Stomach (tissue), 9 donors: Measurements from ENCODE around the gene TP53RK. TPM values are rescaled to one million over a fixed set of nuclear protein-coding genes. Genes with fewer than 3 reads are reported as not detected.
A peak's percentile ranks its signal among the peaks of the same experiment; 100 is the strongest.

Source experiments
- DNase-seq, 2 donors: peaks; one replicate each; pipeline versions ENCODE4 v3.0.0 to v3.0.0-alpha.2; 2013 to 2019
- H3K27ac ChIP-seq, 5 donors: fragments of 200-600 bp in 4 of 5; sonication (generic) in 4 of 5; one replicate each; pipeline ENCODE4 v1.5.1; 2013 to 2019; ENCODE audit warnings: mild to moderate bottlenecking in 1 of 5, moderate library complexity in 1 of 5
- H3K27me3 ChIP-seq, 3 donors: fragments of 200-600 bp; sonication (generic); one replicate each; pipeline ENCODE4 v1.5.1; 2017 to 2019; ENCODE audit warnings: mixed run types in 1 of 3
- H3K36me3 ChIP-seq, 4 donors: fragments of 200-600 bp; sonication (generic); 1 replicate in 3 of 4; 2 replicates in 1 of 4; pipeline ENCODE4 v1.5.1; 2016 to 2019
- H3K4me1 ChIP-seq, 4 donors: fragments of 200-600 bp; sonication (generic); one replicate each; pipeline ENCODE4 v1.5.1; 2016 to 2019
- H3K4me3 ChIP-seq, 4 donors: fragments of 200-600 bp; sonication (generic) in 3 of 4; one replicate each; pipeline ENCODE4 v1.5.1; 2016 to 2019; ENCODE audit warnings: mild to moderate bottlenecking in 1 of 4
- H3K9me3 ChIP-seq, 4 donors: fragments of 200-600 bp; sonication (generic); one replicate each; pipeline ENCODE4 v1.5.1; 2016 to 2019
- CTCF ChIP-seq, 7 experiments: fragments of 450-650 bp in 4 of 7; fragments of 200-600 bp in 3 of 7; sonication (generic) in 3 of 7; IDR thresholded peaks; one replicate each; pipeline ENCODE4 v1.5.1; 2016 to 2019; ENCODE audit warnings: antibody characterized with exemption in 7 of 7, control low read depth in 2 of 7, mild to moderate bottlenecking in 1 of 7
- EP300 ChIP-seq: sonication (generic); formaldehyde crosslinking; IDR thresholded peaks from one replicate; pipeline ENCODE4 v1.6.1; 2017; ENCODE audit warnings: antibody characterized with exemption
- POLR2A ChIP-seq, 4 donors: fragments of 450-650 bp; IDR thresholded peaks; one replicate each; pipeline ENCODE4 v1.6.1; 2016; ENCODE audit warnings: antibody characterized with exemption in 4 of 4, control low read depth in 2 of 4, mild to moderate bottlenecking in 1 of 4, moderate library complexity in 1 of 4
- POLR2AphosphoS5 ChIP-seq, 3 donors: sonication (generic); formaldehyde crosslinking; IDR thresholded peaks; one replicate each; pipeline ENCODE4 v1.6.1; 2016; ENCODE audit warnings: antibody characterized with exemption in 3 of 3
- WGBS, 5 donors: extraction: QIAGEN DNeasy Blood & Tissue Kit in 3 of 5; methylation state at CpG; one replicate each; pipeline versions ENCODE4 v1.1.5 to v1.1.7; 2013 to 2018; 5-methylcytosine and 5-hydroxymethylcytosine counted together
- intact Hi-C: fragments of 100-400 bp; cut with DNase I; formaldehyde crosslinking; loops from one replicate; pipeline ENCODE4 v1.15.1; 2023; ENCODE audit warnings: low total_unique reads
- polyA plus RNA-seq, 3 donors: library from polyadenylated mRNA; stranded (reverse); fragments of 200-250 nt; gene quantifications; one replicate each; pipeline ENCODE4 v1.2.3, GENCODE V29; 2013
- total RNA-seq, 5 donors: library from RNA; depleted of rRNA; stranded (reverse); fragments of >200 nt; gene quantifications; one replicate each; pipeline versions ENCODE4 v1.1.0 to v1.2.3, GENCODE V29; 2014 to 2016
- donor health status: healthy with polysubstance abuse.
- donor health status: Bipolar disorder and iron deficiency.
- donor health status: healthy.

Gene TP53RK
- total and polyA plus RNA-seq, 8 donors = 1.8 to 64.3 (median 12.9) TPM

- Histone ChIP-seq H3K9me3 (peaks cover 0 to 8% (median 2%) of the 10 kb centered on the region in 4 donors), H3K27ac (no peak overlapping the region), H3K4me3 (no peak overlapping the region), H3K36me3 (no peaks in the 10 kb centered on the region), H3K4me1 (peaks cover 5 to 28% (median 22%) of the 10 kb centered on the region in 4 donors), H3K27me3 (peaks cover 0 to 4% (median 0%) of the 10 kb centered on the region in 3 donors)
- intact Hi-C loops = no loop called here
- 93 to 99% (median 97%) methylated on average over 2 of the region's 2 CpGs for WGBS, 5 donors
- DNase-seq = no peak
- TF ChIP-seq POLR2A (IDR thresholded peaks at IDR 0.05) (no peak), POLR2AphosphoS5 (IDR thresholded peaks at IDR 0.05) (no peak), CTCF (IDR thresholded peaks at IDR 0.05) (no peak), EP300 (no peak)
Measured at GRCh38 chr20:46706242-46706641, 17.0 kb upstream of the TP53RK start.

- Histone ChIP-seq H3K9me3 (peaks cover 0 to 8% (median 2%) of the 10 kb centered on the region in 4 donors), H3K36me3 (no peaks in the 10 kb centered on the region), H3K4me1 (peaks cover 5 to 19% (median 14%) of the 10 kb centered on the region in 4 donors), H3K27me3 (peaks cover 0 to 4% (median 0%) of the 10 kb centered on the region in 3 donors), H3K27ac (peak overlapping the region in 1 of 5 donors; percentile 32), H3K4me3 (no peak overlapping the region)
- intact Hi-C loops = no loop called here
- no peak for TF ChIP-seq POLR2A (IDR thresholded peaks at IDR 0.05)
- DNase-seq = no peak
- WGBS, 5 donors = 64 to 77% (median 76%) methylated on average over 4 of the region's 4 CpGs
Measured at GRCh38 chr20:46705378-46705729, 16.1 kb upstream of the TP53RK start.

GRCh38 chr20:46704714-46705377 lies 15.6 kb upstream of the TP53RK start:
- DNase-seq = no peak
- H3K4me3 ChIP-seq = no peak overlapping the region
- intact Hi-C loops = no loop called here
- peaks cover 5 to 14% (median 9%) of the 10 kb centered on the region in 4 donors for H3K4me1 ChIP-seq
- no peaks in the 10 kb centered on the region for H3K36me3 ChIP-seq
- WGBS, 5 donors = 64 to 73% (median 70%) methylated on average over 7 of the region's 7 CpGs
- H3K27me3 ChIP-seq = peaks cover 0 to 3% (median 0%) of the 10 kb centered on the region in 3 donors
- H3K9me3 ChIP-seq = peaks cover 0 to 8% (median 2%) of the 10 kb centered on the region in 4 donors
- peak overlapping the region in 1 of 5 donors; percentile 32 for H3K27ac ChIP-seq
- TF ChIP-seq EP300 = no peak
- TF ChIP-seq POLR2AphosphoS5 (IDR thresholded peaks at IDR 0.05) = no peak
- no peak for TF ChIP-seq CTCF (IDR thresholded peaks at IDR 0.05)

- intact Hi-C loops = no loop called here
- peaks cover 0 to 2% (median under 1%) of the 10 kb centered on the region in 4 donors for H3K4me1 ChIP-seq
- TF ChIP-seq POLR2A (IDR thresholded peaks at IDR 0.05) (no peak), POLR2AphosphoS5 (IDR thresholded peaks at IDR 0.05) (no peak), EP300 (no peak), CTCF (IDR thresholded peaks at IDR 0.05) (no peak)
- H3K9me3 ChIP-seq = peaks cover 0 to 8% (median 2%) of the 10 kb centered on the region in 4 donors
- no peaks in the 10 kb centered on the region for H3K36me3 ChIP-seq
- DNase-seq = peak in 1 of 2 donors; percentile 59
- H3K27me3 ChIP-seq = no peaks in the 10 kb centered on the region
- no peak overlapping the region for H3K4me3 ChIP-seq
- 54 to 63% (median 59%) methylated on average over 3 of the region's 3 CpGs for WGBS, 5 donors
- H3K27ac ChIP-seq = no peak overlapping the region
Measured at GRCh38 chr20:46703435-46703834, 14.2 kb upstream of the TP53RK start.
